ENCODE results near the gene SATB2.

The SATB2 gene

DNA sequence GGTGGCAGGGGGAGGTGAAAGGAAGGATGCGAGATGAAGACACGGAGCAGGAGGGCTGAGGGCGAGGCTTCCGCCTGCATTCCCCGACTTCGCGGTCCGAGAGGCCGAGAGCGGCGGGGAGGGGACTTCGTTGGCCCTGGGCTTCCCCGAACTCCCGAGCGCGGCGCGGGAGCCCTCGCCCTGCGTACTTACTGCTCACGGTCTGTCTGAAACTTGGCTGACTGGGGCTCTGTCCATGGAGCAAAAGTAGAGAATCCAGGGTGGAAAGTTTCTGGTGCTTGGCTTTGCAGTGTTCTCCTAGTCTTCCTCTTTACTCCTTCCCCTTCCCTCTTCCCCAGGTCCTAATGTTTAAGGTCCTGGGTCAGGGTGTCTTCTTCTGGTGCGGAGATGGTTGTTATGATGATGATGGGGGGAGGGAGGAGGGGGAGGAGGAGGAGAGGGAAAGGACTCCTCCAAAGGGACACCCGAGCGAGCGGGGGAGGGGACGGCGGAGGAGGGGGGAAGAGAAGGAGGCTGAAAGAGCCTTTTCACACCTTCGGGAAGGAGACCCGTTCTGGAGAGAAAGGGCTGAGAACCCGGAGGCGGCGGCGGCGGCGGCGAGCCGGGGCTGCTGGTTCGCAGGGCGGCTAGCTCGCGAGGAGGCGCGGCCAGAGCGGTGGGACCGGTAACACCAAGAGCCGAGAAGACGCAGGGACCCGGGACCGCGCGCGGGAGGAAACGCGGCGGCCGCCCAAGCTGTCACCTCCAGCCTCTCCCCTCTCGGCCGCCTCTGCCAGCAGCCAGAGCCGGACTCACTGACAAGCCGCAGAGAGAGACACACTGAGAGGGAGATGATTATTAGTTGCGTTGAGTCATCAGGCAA lies at the start of gene SATB2:
Gene SATB2, minus strand, starts transcription at position 793 of the 862 bp plus-strand sequence. CDS start 1,902 bp downstream, outside the sequence.
- DNase-seq, result peak in 2 of 6 experiments; percentile 21 to 36

DNA sequence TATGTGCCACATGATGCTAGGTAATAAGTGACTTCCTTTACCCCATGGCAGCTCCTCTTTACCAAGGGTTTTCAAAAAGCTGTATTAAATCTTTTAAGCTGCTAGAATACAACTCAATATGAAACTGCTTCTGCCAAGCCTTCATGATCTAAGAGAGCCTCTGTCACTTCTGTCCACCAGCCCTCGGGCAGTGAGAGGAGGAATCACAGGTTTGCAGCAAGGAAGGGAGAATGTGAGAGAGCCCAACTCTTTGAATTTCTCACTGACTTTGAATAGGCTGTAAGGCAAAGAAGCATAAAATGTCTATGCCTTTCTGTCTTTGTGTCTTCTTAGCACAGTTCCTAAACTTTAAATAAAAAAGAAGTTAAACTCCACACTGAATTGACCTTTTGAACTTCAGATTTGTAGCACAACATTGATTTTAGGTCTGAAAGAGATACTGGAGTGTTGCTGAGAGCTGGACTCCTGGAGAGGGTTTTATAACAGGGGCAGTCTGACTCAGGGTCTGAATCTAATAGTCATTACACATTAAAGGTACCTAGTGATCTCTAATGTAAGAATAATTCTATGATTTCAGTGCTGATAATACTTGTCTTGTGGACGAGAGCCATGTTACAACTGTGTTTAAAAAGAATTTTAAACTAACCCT lies 48.1 kb upstream of the SATB2 start:
- DNase-seq, result no peak

DNA sequence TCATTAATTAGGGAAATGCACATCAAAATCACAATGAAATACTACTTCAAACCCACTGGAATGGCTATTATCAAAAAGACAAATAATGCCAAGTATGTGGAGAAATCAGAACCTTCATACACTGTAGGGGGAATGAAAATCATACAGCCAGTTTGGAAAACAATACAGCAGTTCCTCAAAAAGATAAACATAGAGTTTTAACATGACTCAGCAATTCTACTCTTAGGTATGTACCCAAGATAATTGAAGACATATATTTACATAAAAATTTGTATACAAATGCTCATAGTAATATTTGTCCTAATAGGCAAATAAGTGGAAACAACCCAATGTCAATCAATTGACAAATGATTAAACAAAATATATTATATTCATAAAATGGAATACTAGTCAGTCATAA lies 45.4 kb upstream of the SATB2 start:
- no peak for DNase-seq

DNA sequence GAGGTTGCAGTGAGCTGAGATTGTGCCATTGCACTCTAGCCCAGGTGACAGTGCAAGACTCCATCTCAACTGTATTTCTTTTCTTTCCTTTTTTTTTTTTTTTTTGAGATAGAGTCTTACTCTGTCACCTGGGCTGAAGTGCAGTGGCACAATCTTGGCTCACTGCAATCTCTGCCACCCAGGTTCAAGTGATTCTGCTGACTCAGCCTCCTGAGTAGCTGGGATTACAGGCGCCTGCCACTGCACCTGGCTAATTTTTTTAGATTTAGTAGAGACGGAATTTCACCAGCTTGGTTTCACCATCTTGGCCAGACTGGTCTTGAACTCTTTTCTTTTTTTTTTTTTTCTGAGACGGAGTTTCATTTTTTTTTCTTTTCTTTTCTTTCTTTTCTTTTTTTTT lies 41.3 kb upstream of the SATB2 start:
- no peak for DNase-seq

DNA sequence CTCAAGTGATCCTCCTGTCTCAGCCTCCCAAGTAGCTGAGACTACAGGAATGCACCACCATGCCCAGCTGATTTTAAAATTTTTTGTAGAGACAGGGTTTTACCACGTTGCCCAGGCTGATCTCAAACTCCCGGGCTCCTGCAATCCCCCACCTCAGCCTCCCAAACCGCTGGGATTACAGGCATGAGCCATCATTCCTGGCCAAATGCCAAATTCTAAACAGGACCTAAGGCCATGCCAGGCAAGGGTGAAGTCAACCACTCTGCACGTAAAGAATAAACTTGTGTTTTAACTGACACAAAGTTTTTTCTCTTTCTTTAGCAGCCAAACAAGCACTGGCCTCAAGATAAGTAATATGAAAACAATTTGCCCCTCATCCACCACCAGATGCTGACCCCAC lies 37.4 kb upstream of the SATB2 start:
- DNase-seq, result no peak

DNA sequence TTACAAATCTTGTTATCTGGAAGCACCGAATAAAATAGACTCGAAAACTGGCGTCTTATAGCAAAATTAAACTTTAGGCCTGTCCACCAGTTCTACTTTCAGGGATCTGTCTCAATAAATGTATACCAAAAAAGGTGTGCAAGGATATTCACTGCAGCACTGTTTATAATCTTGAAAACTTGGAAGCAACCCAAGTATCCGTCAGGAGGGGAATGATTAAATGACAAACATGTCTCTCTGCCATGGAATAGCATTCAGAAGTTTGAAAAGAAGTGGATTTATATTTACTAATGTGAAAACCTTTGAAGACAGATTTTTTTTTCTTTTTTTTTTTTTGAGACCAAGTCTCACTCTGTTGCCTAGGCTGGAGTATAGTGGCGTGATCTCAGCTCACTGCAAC lies 32.3 kb upstream of the SATB2 start:
- DNase-seq, result no peak

DNA sequence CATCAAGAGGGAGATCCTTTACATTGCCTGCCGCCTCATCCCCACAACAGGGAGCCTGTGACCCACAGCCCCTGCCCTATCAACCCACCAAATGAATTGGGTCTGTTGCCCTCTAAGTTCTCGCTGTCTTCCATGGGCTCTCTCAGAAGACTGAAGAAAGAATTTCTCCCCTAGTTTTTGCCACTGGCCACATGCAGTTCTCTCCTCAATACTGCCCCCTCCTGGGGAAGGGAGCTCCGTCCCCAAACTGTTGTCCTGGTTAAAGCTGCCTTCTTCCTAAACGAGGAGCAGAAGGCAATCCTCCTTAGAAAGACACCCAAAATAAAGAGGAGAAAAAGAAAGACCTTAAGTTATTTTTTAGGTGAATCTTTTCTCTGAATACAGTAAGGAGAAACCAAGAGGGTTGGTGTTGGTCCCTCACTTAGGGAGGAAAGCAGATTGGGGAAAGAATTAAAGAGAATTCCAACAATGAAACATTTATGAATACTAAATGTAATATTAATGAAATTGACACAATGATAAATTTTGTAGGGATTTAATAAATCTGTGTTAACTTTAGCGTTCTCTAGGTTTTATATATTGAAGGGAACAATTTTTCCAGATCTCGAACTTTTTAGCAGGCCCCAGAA lies 31.1 kb upstream of the SATB2 start:
- DNase-seq, result peak in 2 of 6 experiments; percentile 32 to 49

DNA sequence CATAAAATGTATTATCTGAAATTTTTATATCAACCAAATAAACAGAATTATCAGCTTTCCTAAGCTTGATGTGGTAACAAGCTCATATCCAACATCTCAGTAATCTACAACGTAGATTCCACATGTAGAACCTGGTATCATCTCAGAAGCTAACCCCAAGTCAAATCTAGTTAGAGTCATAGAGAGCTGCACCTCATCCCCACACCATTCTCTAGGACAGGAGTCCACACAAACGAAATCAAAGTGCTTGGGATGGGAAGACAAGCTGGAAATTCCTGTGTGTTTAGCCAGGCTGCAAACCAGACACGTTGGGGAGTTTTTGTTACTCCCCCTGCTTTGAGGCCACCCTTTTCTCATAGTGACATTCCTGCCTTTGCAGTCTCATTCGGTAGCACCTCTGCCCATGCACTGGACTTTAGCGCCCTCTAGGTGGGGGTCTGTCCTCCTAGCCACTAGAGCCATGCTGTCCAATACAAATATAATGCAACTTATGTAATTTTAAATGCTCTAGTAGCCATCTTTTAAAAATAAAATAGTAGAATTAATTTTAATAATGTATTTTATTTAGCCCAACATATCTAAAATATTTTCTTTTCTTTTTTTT lies 28.1 kb upstream of the SATB2 start:
- peak in 1 of 6 experiments; percentile 2 for DNase-seq

DNA sequence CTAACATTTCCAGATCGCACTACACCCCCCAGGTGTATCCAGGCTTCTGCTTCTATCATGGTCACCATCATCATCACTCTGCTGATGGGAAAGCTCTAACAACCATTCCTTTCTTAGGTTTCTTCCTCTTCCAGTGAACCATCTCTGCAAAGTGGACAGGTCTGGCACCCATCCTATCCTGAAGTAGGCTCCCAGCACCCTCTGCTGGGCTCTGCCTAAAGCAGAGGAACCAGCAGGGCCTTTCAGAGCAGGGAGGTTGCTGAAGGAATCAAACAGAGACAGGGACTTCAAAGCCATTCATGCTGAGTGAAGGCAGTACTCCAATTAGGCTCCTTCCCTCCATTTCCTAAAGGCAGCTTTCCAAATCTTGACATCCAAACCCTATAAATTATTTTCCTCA lies 27.2 kb upstream of the SATB2 start:
- DNase-seq, result no peak

DNA sequence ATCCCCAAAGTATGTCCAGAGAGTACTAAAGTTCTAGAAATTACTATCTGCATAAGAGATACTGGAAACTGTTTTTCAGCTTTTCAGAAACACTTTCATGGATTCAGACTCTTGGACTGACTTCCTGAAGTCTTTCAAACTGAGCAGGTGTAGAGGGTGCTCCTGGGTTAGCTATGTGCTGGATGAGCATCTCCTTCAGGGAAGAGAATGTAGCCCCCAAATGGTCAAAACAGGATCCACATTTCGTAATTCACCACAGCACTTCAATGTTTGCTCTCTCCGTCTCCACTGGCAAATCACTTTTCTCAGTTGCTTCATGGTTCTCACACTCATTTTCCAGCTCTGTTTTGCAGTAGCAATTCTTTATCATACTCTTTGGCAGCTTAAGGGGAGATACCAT lies 23.2 kb upstream of the SATB2 start:
- DNase-seq, result no peak

DNA sequence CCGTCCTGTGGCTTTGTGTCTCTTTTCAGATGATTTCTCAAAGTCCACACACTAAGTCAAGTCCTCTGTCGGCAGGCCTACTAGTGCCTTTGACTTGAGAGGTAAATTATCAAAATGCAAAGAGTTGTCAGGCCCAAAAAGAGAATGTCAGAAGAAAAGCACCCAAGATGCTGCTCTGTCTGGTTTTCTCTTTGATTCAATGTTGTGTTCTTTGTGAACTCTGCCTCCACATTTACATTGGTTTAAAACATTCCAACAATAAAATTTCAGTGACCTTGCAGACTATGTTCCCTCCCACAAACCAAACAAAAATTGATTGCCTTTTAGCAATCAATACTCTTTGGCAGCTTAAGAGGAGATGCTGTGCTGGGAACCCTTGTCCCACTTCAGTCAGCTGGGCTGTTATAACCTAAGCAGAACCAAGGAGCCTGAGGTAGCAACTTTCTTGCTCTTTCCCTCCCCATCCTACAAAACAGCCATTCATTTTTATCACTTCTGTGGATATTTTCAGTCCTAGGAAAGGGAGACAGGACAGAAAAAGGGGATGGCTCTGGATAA lies 19.6 kb upstream of the SATB2 start:
- DNase-seq, result no peak

DNA sequence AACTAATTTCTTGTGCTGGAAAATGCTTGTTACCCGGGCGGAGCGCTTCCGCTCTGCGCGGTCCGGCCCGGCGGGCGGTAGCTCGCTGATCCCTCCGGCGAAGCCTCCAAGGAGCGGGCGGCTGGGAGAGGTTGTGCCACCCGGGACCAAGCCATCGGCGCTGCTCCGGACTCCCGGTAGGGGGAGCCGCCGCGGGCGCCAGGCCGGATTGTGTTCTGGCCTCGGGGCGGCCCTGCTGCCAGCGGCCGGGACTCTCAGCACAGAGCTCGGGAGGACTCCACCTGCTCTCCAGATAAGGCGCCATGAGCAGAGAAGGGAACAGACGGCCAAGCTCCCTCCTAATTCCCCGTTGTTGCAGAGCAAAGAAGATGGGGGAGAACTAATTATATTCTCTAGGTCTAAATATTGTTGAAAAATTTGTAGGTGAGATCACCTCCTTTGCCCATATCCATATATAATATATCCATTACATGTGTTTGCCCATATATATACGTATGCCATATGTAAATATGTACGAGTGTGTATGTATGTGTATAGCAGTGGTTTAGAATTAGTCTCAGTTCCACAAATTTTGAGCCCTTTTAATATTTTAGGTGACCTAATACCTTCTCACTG lies 13.8 kb upstream of the SATB2 start:
- DNase-seq, result no peak

DNA sequence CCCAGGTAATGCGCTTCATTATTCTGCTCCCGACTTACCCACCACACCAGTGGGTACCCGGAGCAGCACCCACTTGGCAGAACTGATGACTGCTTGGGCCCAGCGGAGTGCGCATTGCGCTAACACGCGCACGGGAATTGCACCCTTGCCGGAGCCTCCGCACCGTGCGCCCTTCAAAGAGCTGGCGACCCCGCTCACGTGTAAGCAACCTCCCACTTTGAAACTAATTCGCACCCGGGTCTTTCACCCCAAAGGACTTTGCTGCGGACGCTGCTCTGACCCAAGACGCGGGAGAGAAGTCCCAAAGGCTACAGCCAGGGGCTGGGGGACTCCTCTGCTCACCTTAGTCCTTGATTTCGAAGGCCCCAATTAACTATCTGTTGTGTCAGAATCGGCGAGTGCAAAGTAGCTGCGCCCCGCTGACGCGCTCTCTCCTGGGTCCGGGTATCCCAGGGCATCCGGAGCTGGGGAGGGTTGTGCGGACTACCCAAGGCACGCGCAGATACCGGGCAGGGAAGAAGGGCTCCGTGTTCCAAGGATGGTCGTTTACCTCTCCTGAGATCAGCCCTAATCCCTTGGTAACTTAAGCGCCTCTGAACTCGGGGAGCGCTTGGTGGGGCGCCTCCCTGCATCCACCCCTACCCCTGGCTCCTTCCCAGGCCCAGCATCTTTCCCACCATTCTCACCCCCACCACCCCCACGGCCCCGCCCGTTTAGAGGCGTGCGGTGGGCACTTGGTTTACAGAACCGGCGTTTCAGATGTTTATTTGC lies 13.1 kb upstream of the SATB2 start:
- no peak for DNase-seq

DNA sequence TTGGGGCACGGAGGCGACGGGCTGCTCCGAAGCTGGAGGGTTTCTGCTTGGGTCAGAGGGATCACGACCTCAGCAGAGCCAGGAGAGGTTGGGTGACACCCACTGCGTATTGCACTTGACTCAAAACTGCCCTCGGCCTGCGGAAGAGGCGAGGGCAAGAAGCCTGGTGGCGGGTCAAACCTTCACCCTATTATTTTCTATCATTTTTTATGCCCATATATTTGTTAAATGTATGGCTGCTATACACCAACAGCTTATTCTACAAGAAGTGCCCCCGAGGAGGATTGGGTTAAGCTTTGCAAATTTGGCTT lies 12.6 kb upstream of the SATB2 start:
- no peak for DNase-seq

DNA sequence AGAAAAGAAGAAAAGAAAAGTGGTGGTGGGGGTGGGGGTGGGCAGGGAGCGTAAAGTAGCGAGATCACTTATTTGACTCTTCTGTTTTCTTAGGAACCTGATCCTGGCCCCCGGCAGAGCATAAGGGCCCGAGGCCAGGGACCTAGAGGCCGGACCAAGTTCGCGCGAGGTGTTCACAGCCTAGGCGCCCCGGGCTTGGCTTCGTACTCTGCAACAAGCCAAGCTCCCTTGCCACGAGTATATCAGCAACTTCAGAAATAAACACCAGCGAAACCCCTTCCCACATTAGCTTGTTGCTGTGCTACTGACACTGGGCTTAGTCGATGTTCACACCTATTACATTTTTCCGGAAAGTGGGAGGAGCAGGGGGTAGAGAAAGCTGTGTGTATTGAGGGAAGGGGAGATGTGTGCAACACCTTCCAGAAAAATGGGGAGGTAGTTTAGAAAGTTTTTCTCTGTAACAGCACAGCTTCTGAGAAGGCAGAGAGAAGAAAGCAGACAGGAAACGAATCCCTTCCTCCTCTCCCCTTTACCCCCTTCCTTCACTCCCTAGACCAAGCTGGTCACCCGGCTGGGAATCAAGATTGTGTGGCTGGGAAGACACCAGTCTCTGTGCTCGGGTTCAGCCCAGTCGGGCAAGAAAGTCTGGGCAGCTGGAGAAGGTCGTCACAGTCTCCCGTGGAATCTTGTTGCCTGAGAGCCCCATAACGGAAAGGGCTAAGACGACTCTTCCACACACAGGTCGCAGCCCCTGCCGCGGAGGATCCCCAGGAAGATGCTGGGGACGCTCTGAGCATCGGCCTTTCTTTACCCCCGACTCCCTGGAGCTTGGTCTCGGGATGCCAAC lies 12.0 kb upstream of the SATB2 start:
- peak in 1 of 6 experiments; percentile 18 for DNase-seq

DNA sequence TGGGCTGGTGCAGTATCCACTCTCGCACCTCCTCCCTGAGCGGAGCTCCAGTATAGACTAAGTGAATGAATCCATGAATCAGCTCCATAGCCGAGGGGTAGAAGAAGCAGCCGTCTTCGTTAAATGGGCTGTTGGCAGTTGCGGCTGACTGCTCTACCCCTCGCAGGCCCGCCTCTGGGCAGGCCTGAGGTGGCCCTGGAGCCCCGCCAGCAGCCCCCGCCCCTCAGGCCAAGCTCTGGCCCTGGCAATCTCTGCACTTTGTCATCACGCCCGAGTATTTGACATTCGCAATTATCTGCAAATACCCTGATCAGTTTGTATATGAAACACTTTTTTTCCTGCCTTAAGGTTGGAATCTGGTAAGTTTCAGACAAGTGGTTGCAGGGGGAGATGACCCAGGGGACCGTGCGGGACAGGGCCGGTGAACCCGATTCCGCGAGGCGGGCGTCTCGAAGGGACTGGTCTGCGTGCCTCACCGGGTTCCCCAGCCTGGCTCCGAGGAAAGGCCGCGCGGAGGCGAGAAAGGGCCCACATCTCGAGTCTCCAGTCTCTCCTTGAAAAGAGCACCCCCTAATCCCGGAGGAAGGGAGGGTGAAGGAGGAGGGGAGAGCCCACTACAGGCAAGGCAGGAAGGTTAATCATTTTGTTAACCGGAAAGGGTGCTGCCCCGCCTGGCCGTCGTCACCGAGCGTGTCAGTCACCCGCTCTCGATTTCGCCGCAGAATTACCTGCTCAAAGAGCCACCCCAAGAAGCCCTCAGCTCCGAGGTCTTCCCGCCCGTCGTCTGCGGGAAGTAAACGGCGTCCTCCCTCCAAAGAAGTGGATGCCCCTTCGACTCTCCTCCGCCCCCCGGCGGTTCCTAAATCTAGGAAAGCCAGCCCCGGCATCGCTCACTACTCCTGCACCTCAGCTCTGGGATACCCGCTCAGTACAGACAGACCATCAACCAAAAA lies 11.1 kb upstream of the SATB2 start:
- DNase-seq, result peak in 1 of 6 experiments; percentile 31

DNA sequence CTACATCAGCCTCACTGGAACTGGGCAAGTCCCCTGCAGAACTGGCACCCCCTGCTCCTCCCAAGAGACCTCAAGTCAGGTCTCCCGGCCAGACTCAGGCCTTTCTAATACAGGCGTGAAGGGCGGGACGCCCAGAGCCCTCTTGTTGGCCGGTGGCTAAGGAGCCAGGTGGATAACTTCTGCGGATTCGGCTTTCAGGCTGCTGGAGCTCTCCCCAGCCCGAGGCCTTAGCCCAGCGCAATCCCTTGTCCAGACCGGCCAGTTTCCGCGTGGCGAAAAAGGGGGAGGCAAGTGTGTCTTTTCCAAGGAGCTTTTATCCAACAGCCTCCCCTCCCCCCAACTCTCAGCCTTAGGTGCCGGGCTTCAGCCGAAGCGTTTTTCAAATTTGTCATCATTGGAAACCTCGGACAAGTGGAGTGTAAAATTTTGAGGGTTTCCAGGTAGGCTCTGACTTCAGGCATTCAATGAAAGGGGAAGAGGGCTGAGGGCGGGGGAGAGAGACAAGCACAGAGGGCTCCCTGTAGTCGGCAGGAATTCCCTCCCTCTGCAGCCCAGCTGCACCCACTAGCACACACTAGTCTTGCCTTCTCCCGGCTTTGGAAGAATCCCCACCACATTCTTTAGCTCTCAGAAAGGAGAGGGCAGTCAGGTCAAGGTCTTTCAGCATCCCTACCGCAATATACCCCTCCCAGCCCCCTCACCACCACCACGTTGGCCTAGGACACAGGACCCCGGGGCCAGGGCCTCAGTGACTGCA lies 9.5 kb upstream of the SATB2 start:
- DNase-seq, result no peak

DNA sequence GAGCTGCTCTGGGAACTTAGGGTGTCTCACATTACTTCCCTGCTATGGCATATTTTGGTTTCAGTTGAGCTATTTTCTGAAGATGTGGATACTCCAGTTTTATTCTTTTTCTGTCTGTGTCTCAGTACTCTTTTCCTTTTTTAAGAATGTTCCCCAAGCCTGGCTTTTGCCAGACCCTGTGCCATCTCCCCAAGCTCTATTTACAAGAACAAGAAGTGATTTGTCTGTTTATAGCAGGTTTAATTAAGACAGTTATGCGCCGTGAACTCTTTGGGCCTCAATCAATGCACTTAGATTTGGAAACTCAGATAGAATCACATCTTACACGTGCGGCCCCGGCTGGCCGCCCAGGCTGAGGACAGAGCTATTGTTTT lies 8.9 kb upstream of the SATB2 start:
- no peak for DNase-seq

Data from stimulated activated naive CD4-positive, alpha-beta T cell (primary cell).